ENCODE measurements around the gene USH1G.

Gene USH1G

DNA sequence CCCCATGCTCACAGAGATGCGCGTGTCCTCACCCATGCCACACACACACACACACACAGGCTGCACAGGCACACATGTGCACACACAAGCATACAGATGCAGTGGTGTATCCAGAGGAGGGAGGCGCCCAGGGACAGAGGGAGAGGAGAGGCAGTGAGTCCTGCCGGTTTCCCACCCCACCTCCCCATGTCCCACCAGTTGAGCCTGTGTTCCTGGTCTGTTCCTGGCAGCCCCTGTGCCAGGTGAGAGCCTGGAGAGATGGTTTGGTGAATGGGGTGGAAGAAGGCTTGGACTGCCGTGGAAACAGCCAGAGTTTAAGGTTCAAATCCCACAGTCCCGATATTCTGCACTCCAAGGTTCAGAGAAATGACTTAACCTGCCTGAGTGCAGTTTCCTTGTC lies 19.4 kb downstream of the USH1G start:
- DNase-seq (ENCODE audit: low read depth in 2 of 2): no peak

DNA sequence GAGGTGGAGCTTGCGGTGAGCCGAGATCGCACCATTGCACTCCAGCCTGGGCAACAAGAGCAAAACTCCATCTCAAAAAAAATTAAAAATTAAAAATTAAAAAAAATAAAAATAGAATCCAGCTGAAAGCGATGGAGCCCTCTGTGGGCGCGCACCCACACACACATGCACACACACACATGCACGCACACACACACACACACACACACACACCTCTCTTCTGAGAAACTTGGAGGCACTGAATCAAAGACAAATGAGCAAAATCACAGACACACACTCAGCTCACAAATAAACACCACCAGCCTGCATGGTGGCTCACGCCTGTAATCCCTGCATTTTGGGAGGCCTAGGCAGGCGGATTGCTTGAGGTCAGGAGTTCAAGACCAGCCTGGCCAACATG lies 20.0 kb downstream of the USH1G start:
- no peak for DNase-seq (ENCODE audit: low read depth in 2 of 2)

DNA sequence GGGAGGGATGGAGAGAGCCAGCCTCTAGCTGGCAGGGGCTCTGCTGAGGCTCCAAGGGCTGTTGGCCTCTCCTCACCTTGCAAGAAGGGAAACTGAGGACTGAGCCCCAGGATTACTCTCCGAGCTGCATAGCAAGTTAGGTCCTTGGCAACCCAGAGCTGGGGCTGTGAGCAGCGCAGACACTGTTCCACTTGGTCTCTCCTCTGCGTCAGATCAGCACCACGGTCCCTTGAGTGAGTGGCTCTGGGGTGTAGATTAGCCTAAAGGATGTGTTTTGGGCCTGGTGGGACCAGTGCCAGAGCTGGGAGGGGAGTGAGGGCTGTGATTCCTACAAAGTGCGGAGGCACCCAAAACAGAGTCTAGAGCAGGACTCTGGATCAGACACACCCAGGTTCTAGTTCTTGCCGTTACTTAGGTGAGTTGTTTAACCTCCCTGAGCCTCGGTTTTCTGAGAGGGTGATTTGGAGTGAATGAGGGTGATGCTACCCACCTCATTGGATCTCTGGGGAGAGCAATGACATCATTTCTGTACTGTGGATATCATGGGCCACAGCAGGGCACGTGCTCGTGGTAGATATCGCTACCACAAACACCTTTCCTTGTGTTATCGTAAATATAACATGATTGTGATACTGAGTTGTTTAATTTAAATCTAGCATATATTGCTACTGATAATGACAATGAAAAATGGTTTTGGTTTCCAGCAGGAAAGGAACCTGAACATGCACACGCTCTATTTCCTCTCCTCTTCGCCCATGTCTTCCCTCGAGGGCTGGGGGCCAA lies 21.5 kb downstream of the USH1G start:
- no peak for DNase-seq (ENCODE audit: low read depth in 2 of 2)

DNA sequence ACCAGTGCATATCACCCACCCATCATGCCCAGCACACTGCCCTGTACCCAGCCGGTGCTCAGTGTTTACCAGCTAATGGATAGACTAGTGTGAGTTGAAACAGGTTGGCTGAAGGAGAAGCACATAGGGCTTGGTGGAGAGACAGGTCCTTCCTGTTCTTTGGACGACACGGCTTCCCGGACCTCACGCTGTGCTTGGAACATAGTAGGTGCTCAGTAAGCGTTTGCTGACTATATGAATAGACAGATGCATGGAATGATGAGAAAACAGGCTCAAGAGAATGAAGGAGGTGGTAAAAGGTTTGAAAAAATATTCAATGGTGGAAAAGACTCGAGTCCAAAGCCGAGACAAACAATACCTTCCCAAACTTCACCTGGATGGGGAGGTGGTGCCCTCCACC lies 22.8 kb downstream of the USH1G start:
- no peak for DNase-seq (ENCODE audit: low read depth in 2 of 2)

DNA sequence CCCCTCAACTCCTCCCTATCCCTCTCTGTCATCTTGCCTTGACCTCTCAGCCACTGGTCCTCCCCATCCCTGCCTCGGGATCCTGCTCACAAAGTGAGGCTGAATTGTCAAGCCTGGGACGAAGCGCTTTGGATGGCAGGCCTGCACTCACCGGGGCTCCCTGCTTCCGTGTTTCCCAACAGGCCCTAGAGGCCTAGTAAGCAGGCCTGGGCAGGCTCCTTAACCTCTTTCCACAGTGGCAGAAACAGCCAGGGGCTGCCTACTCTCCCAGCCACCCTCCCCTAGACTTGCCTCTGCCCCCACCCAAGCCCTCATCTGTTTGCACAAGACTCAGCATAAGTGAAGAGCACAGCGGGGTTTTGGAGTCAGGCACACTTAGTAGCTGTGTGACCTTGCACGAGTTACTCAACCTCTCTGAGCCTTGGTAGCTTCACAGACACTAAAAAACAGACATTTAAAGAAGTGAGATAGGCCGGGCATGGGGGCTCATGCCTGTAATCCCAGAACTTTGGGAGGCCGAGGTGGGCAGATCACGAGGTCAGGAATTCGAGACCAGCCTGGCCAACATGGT lies 24.6 kb downstream of the USH1G start:
- no peak for DNase-seq (ENCODE audit: low read depth in 2 of 2)

DNA sequence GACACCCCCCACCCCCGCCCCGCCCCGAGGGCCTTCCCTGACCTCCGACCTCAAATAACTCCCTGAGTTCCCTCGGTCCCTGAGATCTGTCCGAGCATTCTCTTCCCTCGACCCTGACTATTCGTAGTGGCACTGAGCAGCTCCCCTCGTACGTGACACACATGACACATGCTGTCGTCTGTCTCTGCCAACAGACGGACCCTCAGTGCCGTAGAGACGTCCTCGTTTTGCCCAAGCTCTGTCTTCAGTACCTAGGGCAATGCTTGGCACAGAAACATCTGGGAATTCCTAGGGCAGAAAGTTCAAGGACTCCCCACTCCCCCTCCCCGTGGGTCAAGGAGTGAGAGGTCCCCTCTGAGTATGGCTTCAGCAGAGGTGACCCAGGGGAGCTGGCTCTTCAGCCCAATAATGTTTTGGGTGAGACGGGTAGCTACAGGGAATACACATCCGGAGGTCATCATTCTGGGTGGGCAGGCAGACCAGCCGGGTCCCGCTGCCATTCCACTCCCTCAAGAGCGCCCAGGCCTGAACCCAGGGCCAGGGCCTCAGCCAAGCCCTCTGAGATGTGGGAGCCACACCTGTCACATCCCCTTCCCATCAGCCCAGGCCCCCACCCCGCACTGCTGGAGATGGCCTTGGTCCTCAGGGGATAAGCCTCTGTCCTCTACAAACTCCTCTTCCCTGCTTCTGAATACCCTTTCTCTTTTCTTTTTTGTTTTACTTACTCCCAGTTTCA lies 29.0 kb downstream of the USH1G start:
- DNase-seq (ENCODE audit: low read depth in 2 of 2): no peak

DNA sequence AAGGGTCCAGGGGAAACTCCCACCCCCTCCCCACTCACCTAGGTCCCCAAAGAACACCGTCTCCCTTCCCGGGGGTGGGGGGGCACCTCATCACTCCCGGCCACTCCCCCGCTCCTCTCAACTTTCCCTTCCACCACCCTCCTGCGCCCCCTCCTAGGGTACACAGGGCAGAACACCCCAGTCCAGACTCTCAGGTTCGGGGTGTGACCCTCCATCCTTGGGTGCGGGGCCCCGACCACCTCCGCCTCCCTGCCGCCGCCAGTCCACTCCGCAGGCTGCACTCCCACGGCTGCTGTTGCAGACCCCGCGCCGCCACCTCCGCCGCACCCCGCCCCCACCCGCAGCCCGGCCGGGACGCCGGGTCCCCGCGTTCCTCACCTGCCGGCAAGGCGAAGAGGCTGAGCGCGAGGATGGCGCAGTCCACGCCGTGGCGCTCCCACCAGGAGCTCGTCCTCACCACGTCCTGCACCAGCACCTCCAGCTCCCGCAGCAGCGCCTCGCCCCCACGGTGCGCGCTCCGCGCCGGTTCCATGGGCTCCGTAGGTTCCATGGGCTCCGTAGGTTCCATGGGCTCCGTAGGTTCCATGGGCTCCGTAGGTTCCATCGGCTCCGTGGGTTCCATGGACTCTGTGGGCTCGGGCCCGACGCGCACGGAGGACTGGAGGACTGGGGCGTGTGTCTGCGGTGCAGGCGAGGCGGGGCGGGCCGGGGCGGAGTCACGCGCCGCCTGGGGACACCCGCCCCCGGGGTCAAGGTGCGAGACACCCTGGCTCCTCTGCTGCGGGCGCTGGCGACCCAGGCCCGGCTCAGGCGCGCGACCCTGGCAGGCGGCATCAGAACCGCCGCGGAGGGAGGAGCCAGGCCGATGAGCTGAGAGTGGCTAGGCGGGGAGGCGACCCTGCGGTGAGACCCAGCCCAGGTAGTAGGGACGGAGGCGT lies 29.8 kb downstream of the USH1G start, which contains the start of gene FADS6:
FADS6 (minus strand) TSS at position 660 of the 938 bp plus-strand sequence; CDS start at position 622, 38 bp downstream.
- DNase-seq (ENCODE audit: low read depth in 2 of 2): no peak

DNA sequence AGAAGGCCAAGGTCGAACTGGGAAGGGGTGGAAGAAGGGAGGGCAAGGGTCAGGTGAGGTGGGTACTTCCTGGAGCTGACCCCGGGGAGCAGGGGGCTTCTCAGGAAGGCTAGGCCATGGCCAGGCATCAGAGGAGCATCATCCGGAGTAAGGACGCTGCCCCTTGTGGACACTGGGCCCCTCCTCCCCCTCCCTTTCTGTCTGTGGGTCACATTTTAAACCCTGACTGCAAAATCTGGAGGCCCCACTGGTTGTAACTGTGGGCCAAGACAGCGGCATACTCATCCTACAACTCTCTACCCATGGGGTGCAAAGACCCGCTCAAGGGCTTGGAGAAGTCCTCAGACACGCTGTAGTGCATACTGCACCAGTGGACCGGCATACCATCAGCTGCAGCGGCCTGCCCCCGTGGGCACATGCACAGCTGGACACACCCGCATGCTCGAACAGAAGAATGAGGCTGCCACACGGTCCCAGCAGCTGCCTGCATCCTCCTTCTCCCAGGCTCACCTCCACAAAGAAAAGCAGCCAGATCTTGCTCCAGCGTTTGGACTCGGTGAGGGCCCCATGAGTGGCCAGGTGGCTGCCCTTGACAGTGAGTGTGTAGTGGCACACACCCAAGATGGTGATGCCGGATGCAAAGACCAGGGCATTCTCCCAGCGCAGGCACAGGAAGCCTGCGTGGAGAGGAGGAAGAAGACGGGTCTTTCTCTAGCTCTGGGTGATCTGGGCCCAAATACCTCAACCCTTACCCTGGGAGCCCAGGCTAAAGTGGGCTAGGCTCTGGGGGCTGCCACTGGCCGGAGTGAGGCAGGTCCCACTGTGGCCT lies 30.8 kb downstream of the USH1G start:
- no peak for DNase-seq (ENCODE audit: low read depth in 2 of 2)

DNA sequence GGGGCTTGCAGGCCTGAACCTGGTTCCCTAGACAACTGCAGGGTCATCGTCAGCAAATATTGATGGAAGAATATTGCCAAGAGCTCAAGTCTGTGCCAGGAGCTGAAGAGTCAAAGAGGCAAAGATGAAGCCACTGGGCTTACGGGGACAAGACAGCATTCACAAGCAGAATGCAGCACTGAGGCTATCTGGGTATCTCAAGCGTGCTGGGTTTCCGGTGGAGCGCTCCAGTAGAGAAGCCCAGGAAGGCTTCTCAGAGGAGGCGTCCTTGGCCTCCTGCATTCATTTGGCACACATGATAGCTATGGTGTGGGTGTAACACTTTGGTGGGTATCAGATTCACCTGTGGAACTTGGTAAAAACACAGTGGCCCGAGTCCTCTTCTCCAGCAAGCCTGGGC lies 32.5 kb downstream of the USH1G start:
- DNase-seq (ENCODE audit: low read depth in 2 of 2): no peak

DNA sequence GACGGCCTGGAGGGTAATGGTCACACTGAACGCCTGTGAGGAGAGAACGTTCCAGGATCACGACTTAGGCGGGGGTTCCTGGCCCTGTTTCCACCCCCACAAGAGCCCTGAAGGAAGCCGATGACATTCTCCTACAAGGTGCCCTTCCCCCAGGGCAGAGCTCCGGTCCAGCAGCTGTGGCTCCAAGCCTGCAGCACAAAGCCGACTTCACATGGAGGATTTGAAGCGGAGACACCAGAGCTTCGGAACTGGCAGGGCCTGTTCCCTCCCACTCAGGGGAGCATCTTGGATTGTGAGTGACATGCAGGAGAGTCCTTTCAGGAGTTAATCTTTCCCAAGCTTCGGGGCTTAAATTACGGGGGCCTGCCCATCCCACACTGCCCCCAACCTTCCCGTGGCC lies 34.6 kb downstream of the USH1G start:
- no peak for DNase-seq (ENCODE audit: low read depth in 2 of 2)

DNA sequence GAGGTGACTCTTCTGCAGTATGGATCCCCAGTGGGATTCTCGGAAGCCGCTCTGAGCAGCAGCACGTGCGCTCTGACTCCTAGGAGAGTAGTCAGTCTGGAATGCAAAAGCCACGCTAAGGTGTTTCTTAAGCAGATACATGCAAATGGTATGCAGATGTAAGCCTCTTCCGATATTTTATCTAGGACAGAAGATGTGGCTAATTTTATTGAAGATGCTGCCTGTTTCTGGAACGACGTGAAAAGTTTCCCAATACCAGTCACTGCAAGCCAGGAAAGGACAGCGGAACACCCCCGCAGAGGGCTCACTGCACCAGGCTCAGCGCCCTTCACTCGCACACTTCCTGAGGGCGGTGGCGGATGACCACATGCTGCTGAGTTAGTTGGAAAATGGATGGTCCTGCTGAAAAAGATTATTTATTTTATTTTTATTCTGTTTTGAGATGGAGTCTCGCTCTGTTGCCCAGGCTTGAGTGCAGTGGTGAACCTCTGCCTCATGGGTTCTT lies 39.8 kb downstream of the USH1G start:
- DNase-seq (ENCODE audit: low read depth in 2 of 2): no peak

DNA sequence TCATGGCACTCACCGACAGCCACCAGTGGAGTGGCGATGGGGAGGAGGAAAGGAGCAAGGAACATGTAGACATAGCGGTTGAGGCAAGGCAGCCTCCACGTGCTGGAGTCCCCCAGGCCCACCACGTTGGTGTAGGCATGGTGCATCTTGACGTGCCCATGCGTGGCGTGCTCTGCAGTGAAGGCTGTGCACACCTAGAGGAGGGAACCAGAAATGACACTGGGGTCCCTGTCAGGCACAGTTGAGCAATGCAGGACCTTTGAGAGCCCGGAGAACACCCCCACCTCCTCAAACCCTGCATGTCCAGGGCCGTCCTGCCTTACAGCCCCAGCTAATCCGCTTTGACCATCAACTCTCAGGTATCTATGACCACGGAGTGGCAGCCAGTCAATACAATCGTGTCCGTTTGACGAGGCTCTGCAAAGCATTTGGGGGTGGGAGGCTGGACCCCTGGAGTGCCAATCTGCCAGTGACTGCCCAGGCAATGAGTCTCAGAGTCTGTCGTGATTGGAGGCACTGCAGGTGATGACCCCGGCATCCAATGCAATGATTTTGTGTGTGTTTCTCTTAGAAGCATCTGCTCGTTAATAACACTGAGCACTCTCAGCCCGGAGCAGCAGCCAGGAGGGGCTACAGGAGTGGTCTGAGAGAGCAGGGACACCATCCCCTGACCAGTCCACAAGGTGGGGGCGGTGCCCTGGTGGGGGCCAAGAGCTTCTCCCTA lies 40.4 kb downstream of the USH1G start:
- no peak for DNase-seq (ENCODE audit: low read depth in 2 of 2)

DNA sequence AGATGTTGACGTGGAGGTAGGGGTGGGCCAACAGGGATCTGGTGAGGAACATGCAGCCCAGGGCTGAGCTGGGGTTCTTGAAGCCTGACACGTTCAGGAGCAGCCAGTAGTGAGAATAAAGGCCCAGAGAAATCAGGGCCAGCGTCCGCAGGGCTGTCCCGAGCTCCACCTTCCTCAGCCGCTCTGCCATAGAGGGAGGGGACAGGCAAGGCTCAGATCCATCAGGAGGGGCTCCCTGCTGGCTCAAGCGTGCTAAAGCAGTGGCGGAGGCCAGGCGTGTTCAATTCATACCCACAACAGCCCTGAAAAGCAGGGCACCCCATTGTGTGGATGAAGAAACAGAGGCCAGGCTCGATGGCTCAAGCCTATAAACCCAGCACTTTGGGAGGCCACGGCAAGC lies 42.0 kb downstream of the USH1G start:
- no peak for DNase-seq (ENCODE audit: low read depth in 2 of 2)

DNA sequence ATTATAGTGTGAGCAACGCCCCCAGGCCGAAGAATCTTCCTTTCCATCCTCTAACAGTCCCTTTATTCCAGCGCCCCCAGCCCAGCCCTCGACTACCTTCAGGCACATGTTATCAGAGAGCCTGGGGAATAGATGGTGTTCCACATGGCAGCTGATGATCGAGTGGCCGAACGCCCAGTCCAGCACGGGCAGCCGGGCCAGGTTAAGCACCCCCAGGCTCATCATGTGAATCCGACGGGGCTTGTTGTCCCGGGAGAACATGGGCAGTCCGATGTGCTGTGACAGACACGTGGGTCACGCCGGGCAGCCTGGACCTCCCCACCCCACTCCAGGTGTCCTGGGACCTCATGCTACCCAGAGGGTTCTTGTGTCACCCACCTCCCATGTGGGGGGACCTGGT lies 43.7 kb downstream of the USH1G start:
- no peak for DNase-seq (ENCODE audit: low read depth in 2 of 2)

DNA sequence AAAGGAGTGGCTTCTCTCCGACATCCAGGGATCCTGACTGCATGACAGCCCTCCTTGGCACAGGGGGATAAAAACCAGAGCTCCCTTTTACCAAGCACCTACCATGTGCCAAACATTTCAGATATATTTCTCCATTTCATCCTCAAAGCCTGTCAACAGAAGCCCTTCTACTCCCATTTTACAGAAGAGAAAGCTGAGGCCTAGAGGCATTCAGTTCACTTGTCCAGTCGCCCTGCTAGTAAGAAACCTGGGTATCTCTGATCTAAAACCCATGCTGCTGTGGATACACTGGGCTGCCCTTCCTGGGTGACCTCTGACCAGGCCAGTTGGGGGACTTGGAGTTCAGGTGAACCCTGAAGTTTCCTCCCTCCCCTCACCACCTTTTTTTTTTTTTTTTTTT lies 44.4 kb downstream of the USH1G start:
- no peak for DNase-seq (ENCODE audit: low read depth in 2 of 2)

DNA sequence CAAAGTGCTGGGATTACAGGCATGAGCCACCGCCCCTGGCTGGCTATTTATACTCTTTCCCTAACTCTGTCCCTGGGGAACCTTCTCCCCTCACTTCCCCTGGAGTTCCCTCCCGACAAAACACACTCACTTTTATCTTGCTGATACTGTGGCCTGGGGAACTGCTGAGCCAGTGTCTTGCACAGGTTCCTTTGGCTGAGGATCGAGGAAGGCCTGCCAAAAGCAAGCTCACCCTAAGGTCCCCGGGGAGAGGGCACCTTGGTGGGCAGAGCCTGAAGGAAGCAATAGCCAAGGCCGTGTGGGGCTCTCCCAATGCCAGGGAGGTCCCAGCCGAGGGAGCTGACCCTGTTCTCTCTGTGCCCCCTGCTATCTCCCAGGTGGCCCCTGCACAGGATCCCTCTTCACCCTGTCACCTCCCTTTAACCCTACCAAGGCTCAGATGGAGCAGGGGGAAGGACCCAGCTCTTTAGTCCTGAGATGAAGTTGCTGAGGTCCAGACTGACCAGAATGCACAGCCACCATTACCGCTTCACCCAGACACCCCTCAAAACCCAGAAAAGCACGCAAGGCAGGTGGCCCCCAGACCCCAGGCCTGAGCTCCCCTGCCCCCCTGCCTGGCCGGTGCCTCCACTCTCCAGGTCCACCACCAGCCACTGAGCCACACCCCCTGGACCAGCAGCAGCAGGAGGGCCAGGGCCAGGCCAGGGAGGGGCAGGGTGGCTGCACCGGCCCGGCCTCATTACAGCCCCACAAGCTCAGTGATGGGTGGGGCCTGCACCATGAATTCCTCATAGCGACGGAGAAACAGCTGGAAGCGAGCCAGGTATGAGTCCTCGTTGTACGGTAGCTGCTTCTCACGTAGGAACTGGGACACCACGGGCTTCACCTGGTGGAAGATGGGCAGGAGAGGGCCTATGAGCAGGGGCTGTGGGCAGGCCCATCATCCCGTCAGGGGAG lies 45.2 kb downstream of the USH1G start:
- no peak for DNase-seq (ENCODE audit: low read depth in 2 of 2)

DNA sequence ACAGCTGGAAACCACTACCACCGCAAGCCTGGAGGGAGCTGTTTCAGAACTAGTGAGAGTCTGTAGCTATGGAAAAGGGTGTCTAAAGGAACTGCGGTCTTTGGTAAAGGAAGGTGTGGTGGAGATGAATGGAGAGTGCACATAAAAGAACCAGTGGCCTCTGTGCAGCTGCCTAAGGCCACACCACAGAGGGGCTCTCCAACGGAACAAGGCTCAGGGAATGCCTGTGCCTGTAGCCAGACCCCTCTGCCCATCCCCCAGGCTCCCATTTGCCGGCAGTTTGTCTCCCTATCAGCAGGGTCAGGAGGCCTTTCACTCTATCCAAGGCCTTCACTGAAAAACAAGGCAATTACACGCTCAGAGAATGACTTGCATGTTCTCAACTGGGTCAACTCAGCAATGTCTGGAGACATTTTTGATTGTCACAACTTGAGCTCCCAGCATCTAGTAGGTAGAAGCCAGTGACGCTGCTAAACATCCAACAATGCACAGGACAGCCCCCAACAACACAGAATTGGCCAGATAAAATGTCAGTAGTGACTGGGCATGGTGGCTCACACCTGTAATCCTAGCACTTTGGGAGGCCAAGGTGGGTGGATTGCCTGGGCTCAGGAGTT lies 47.0 kb downstream of the USH1G start:
- DNase-seq (ENCODE audit: low read depth in 2 of 2): no peak

Measured in stimulated activated CD4-positive, alpha-beta T cell treated with anti-CD3 and anti-CD28 coated beads, Interleukin-4, amount 100 ng/mL, for 48 hours (primary cell).